GM21367 (cell line): ENCODE results near the gene LPO.

Source experiments
- ATAC-seq: cut with Tn5 transposase; IDR thresholded peaks from one replicate; pipeline ENCODE4 v1.9.1; 2021; ENCODE audit not compliant: unreplicated experiment

Gene LPO

GRCh38 chr17:58238147-58238634 is at the start of gene LPO:
Gene LPO, plus strand, starts transcription at chr17:58238584. Its CDS starts 4,396 bp downstream, at chr17:58242980.
- ATAC-seq = no peak

GRCh38 chr17:58189436-58190146 is 48.8 kb upstream of the LPO start:
- ATAC-seq = no peak

- no peak for ATAC-seq
Observed at GRCh38 chr17:58191241-58191896, 47.0 kb upstream of the LPO start.

- no peak for ATAC-seq
Observed at GRCh38 chr17:58192612-58193011, 45.8 kb upstream of the LPO start, which contains the start of gene EPX. Gene EPX, plus strand, starts transcription at chr17:58192726. Its CDS starts 121 bp downstream, at chr17:58192847.

- ATAC-seq = no peak
Observed at GRCh38 chr17:58193641-58194255, 44.6 kb upstream of the LPO start.

GRCh38 chr17:58195518-58196123 is 42.8 kb upstream of the LPO start:
- ATAC-seq = no peak

GRCh38 chr17:58196610-58197009 is 41.8 kb upstream of the LPO start:
- ATAC-seq = no peak

GRCh38 chr17:58200024-58200633 is 38.3 kb upstream of the LPO start:
- no peak for ATAC-seq

GRCh38 chr17:58202859-58203258 is 35.5 kb upstream of the LPO start:
- ATAC-seq = no peak

GRCh38 chr17:58204796-58205195 is 33.6 kb upstream of the LPO start:
- no peak for ATAC-seq

- ATAC-seq = no peak
Observed at GRCh38 chr17:58205936-58206335, 32.4 kb upstream of the LPO start.

- ATAC-seq = no peak
Observed at GRCh38 chr17:58207451-58207850, 30.9 kb upstream of the LPO start.

GRCh38 chr17:58208344-58208743 is 30.0 kb upstream of the LPO start:
- ATAC-seq = no peak

- ATAC-seq = no peak
Observed at GRCh38 chr17:58210922-58211321, 27.5 kb upstream of the LPO start.

GRCh38 chr17:58215685-58216084 is 22.7 kb upstream of the LPO start:
- ATAC-seq = no peak

- no peak for ATAC-seq
Observed at GRCh38 chr17:58217766-58218165, 20.6 kb upstream of the LPO start.

GRCh38 chr17:58219007-58219788 is 19.2 kb upstream of the LPO start, which contains the start of gene MKS1:
Gene MKS1, minus strand, starts transcription at chr17:58219255. Its CDS starts 25 bp downstream, at chr17:58219230.
- peak; percentile 85 for ATAC-seq

GRCh38 chr17:58219789-58220183 is 18.6 kb upstream of the LPO start:
- ATAC-seq = no peak

GRCh38 chr17:58224315-58224714 is 14.1 kb upstream of the LPO start:
- ATAC-seq = no peak

GRCh38 chr17:58227733-58228132 is 10.7 kb upstream of the LPO start:
- no peak for ATAC-seq
